GM21381 (cell line): ENCODE results near the gene TLR3.
A peak's percentile ranks its signal among the peaks of the same experiment; 100 is the strongest.
"Not testable (repeated sequence)": the region's sequence is repeated elsewhere in the genome, so short reads cannot be mapped to it uniquely, and the experiment has no call there.

Experiments
- ATAC-seq: cut with Tn5 transposase; IDR thresholded peaks from one replicate; pipeline ENCODE4 v1.9.1; 2021; ENCODE audit warnings: mild to moderate bottlenecking, moderate library complexity; ENCODE audit not compliant: unreplicated experiment

TLR3 gene

DNA sequence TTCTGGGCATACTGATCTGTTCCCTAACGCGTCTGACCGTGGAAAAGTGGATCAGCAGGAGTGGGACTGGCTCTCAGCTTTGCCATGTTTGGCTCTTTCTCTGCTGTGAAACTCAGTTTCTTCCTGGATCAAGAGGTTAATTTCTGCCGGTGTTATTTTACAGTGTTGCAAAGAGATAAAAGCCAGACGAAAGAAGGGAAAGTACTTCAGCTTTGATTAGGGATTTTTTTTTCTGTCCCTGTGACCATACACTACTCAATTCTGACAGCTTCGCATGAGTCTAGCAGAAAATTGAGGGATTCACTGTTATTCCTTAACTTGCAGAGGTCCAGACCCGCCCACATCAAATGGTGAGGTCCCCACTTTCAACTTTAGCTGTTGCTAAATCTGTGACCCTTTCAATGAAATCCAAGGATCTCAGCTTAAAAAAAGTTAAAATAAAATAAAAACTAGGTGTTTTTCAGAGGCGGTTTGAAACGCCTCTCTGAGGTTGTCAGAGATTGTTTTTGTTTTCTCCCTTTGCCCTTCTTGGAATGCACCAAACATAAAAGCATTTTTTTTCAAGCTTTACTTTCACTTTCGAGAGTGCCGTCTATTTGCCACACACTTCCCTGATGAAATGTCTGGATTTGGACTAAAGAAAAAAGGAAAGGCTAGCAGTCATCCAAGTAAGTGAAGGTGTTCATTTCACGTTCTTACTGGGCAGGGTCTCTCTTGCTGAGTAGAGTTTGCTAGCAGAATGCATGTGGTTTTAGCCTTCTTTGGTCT, at the start of gene TLR3:
Gene TLR3, plus strand, starts transcription at position 576 of the 768 bp plus-strand sequence. CDS start 7,464 bp downstream, outside the sequence.
- ATAC-seq = no peak

DNA sequence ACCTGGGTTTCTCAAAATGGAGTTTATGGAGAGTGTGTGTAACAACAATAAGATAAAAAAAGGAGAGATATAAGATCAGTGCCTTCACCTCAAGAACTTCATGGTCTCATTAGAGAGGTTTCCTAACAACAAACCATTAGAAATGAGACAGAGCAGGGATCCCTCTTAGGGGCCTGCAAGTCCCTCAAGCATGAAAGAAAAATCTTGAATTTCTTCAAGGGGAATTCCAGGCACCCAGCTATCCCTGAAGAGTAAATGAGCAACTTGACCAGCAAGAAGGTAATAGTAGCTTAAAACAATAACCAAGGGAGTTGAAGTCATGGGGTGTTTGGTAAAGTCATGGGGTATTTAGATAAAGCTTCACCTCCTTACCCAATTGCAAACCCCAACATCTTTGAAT, 49.7 kb upstream of the TLR3 start:
- ATAC-seq = no peak

DNA sequence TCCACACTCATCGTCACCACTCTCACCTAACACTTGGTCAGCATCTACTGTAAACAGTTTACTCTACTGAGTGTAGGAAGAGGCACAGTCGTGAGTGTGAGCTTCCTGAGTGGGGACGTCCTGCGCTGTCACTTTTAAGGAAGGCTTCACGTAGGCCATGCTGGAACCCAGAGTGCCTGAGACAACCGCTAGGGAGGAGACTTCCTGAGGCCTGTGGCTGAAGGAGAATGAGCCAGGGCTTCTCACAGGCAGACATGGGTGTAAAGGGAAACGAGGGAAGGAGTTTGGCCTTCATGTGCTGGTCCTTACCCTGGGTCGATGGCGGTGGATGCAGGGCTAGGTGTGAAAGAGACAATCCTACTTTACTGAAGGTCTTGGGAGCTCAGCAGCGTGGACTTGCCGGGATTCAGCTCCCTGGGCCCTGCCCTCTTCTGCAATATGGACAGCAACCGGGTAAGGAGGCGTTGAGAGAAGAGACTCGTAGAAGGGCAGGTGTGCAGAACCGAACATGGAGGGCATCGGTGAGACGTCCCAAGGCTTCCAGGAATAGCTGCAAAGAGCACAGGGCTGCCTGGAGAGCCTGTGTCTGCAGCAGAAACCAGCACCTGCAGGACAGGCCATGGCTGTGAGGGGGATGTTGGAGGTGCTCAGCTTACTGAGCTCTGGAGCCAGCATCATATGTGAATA, 48.7 kb upstream of the TLR3 start:
- ATAC-seq = no peak

DNA sequence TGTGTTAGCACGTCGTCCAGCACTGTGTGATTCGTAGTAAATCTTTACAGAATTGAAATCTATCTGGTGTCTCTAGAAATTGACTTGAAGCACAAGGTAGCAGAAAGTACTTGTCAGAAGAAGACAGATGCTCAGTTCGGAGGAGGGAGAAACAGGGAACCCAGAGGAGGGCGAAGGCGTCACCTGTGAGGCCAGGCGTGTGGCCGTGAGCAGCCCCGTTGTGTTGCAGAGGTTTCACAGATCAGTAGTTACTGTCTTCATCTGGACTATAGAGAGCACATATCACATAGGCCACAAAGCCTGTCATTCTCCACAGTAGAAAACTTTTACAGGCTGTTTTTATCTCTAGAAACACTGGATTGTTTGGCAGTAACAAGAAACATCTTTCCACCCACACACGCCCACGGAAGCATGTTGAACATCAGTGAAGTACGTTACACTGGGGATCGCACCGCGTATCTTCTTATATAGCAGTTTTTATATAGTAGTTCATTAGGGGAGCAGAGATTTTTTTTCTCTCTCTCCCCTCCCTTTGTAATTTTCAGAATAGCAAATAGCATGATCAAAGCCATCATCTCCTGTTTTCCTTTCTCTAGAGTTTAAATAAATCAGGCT, 48.1 kb upstream of the TLR3 start:
- no peak for ATAC-seq

DNA sequence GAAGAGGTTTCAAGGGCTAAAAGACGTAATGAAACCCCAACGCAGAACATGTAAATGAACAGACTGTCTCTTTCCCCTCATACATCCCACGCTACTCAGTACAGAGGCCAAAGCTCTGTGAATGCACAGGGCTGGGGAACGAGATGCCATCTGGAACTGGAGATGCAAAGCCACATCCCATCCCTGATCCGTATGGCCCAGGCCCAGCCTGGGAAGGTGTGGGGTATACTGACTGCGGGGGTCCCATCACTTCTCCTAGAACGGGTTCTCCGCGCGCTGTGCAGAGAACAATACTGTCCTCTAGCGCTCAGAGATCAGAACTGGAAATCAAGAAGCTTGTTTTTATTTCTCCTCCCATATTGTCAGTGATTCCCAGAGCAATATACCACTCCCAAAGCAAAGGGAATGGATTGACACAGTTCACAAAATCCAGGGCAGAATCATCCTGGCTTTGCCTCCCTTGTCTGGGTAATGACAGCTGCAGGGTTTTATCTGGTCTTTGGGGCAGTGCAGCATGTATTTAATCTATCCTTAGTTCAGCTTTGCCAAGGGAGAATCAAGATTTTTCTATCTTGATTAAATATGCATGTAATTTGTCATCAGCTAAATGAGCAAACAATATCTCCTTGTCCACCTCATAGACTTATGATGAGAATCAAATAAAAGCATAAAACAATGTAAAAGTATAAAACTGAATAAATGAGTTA, 47.3 kb upstream of the TLR3 start:
- ATAC-seq = no peak

DNA sequence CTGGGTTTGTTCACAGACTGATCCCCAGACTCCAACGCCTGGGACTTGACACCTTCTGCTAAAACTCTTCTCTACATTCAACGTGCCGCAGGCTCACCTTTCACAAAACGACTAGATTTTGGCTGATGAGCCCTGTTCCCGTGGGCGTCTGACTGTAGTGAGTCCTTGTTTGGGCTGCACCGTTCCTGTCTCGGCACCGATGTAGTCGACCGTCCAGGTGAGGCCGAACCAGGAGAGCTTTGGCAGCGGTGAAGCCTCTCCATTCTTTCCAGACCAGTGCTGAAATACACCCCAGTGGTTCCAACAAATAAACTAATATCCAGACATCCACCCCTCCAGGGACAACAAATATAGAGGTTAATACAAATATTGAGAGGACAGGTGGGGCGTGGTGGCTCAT, 45.0 kb upstream of the TLR3 start:
- ATAC-seq = no peak

DNA sequence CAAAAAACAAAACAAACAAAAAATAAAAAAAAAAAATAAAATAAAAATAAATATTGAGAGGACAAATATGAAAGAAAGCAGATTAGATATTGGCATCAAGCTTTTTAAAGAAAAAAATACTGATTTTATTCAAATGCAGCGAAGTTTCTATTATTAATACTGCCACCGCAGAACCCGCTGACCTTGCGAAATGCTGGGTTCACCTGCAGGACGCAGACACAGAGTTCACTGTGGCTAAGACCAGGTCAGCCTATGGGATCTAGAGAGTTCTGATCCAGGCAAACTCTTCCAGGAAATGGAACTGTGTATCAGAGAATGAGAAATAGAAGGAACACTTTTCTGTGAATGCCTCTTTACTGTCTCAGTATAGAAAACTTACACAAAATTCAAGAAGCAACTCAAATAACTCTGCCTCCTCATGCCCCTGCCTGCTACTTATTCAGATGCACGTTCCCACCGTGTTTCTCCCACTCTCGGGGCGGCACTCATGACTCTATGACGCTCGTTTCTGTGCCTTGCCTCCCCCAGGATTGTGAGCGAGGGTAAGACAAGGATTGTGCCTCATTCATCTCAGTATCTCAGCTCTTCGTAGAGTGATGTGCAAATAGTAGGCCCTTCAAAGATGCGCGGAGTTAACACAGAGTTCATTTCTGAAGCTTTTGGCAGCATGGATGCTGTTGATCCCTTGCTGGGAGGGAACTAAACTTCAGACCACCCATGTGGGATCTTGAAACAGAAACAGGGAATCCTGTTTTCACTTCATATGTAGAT, 44.1 kb upstream of the TLR3 start:
- no peak for ATAC-seq

DNA sequence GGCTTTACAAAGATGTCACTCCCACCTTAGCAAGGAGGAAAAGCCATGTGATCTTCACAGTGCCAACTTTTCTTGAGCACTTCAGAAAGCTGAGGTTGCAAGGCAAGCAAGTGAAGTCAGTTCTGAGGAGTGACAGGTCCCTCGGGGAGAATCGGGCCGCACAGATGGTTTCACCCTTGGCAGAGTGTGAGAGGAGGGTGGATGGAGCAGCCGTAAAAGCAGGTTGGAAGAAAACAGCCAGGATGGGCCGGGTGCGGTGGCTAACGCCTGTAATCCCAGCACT, 43.6 kb upstream of the TLR3 start:
- no peak for ATAC-seq

DNA sequence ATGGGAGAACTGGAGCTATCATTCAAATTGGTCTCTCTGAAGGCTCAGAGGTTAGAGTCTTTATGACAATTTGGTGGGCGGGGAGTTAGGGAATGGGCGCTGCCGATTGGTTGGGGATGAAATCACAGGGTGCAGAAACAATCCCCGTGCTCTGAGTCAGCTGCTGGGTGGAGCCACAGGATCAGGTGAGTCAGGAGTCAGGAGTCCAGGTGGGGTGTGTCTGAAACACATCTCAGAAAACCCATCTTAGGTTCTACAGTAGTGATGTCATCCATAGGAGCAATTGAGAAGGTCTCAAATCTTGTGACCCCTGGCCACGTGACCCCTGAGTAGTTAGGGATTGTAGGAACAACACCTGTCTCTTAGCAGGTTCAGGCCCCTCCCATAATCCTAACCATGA, 41.6 kb upstream of the TLR3 start:
- no peak for ATAC-seq

DNA sequence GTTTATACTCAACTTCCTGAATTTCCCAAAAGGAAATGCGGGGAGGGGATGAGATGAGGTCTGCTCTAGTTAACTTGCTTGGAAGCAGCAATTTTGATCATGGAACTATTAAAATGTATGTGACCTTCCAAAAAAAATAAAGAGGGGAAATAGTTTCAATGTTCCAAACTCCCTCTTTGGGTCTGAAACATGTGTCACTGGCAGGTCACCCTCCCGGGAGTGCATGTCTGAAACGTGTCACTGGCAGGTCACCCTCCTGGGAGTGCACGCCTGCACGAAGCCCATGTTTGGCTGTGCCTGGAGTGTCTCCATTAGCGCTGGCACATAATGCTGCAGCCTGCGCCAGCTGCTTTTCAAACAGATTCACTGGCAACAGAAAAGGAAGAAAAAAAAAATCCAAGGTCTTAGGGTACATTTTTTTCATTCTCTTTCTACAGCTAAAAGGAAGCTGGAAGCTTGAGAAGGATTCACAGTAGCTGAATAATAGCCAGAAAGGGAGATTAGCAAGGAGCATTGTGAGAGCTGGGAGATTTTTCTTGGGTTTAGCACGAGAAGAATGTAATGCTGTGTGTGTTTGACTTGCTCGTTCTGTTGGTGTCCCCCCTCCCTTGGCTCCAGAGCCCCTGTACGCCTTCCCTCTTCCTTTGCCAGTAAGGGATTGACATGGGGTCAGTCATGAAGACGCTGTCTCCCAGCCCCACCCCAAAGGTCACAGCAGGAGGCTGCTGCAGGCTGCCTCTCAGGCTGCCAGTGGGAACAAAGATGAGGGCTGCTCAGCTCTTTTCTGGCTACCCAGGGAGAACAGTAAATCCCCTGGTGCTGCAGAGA, 39.2 kb upstream of the TLR3 start:
- ATAC-seq = no peak

DNA sequence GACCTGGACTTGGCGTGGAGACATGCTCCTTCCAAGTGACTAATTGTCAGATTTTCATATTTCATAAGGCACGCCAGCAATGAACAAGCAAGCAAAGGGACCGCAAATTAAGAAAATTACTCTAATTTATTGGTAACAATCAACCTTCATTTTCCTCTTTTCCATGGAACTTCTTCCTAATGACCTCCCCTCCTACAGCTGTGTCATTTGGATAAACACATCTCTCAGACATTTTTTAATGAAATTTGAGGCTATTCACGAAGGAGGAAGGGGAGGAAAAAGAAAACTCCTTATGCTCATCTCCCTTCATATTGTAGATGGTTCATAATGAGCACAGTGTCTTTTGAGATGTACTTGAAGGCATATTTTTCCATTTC, 38.6 kb upstream of the TLR3 start:
- no peak for ATAC-seq

DNA sequence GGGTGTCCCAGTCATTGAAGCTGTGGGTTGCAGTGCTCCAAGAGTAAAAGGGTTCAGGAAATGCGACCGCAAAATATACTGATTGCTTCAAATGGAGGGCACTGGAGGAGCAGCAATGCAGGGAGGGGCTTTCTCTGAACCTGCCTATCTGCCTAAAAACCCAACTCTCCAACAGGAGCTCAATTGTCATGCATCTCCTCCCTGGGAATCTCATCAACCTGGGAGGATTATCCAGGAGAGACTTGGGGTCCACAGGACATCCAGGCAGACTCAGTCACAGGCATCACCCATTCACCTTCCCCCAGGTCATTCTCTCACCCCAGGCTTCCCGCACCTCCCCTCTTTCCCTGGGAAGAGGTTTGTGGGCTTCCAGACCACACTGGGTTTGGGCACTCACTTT, 38.2 kb upstream of the TLR3 start:
- ATAC-seq = no peak

DNA sequence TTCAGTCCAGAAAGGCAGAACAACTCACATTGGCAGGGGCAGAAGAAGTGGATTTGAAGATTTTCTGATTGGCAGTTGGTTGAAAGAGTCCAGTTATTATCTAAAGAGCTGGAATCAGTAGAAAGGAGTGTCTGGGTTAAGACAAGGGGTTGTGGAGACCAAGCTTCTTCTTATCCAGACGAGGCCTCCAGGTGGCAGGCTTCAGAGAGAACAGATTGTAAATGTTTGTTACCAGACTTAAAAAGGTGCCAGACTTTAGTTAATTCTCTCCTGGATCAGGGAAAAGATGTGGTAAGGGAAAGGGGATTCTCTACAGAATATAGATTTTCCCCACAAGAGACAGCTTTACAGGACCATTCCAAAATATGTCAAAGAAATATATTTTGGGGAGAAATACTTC, 36.7 kb upstream of the TLR3 start:
- no peak for ATAC-seq

DNA sequence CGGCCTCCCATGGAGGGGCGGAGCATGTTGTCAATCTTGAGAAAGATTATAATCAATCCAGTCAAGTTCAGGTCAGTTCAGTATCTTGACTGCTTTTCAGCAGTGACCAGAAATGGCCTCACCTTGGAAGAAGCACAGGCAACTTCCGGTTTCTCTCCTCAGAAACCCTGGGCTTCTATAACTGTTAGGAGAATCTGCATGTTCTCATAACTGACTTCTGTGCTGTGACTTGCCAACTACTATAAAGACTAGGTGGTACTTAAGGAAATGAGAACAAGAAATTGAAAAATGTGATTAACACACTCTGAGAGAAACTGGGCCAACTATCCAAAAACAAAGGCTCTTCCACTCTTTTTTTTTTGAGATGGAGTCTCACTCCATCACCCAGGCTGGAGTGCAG, 35.9 kb upstream of the TLR3 start:
- no peak for ATAC-seq

DNA sequence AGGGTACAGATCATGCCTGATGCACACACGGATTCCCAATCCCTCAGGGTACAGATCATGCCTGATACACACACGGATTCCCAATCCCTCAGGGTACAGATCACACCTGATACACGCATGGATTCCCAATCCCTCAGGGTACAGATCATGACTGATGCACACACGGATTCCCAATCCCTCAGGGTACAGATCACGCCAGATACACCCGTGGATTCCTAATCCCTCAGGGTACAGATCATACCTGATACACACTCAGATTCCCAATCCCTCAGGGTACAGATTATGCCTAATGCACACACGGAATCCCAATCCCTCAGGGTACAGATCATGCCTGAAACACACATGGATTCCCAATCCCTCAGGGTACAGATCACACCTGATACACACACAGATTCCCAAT, 34.3 kb upstream of the TLR3 start:
- ATAC-seq = not testable (repeated sequence)

DNA sequence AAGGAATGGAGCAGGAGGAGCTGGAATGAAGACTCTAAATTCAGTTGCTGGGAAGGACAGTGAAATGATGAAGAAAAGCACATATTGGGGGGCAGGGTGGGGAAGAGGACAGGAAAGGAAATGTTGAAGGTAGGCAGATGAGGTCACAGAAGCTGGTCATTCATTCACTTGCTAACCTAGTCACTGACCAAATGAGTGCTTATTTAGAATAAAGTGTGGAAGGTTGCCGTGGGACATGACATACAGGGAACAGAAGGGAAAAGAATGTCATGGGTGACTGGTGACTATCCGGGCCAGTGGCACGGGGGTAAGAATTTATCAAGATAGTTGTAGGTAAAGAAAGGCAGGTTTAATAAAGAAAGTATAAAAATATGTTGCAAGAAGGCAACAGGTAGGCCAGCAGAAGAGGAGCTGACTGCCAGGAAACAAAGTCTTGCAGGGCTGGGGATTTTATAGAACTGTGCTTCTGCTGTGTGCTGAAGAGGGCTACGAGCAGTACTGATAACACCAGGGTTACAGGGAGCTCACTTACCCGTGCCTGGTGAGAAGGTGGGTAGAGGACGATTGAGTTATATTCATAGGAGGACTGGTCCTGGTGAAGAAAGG, 31.9 kb upstream of the TLR3 start:
- no peak for ATAC-seq

DNA sequence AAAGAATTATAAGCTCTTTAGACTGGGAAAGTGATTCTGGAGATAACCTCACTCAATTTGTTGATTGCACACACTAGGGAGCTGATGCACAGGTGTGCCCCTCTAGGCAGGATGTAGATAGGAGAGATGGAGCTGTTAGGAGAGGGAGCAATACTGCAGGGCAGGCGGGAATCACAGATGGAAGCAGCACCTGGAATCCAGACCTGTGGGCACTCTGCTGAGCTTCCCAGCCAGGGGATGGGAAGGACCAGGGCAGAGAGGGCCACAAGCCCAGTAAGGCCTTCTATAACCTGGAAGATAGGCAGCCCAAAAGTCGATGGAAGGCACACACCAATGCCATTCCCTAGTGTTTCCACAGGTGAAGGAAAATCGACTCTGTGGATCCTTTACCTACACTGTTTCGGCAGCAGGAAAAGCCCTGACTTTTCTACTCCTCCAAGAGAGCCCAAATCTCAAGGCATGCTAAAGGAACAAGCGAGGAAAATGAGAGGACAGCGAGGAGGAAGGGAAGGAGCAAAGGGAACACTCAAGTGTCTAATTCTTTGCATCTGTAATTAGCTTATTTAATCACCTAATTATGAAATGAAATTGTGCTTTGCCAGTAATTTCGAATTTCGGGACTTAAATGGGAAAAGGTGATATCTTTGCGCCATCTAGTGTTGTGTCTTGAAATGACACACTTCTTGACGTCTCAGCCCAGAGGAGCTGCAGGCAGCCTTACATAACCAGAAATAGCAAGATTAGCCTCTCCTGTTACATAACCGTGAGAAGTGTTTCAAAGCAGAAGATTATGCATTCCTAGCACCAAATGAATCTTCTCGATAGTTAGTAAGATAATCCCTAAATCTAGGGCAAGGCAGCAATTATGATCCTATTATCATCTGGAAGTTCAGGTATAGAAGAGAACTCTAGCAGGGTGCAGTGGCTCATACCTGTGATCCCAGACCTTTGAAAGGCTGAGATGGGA, 31.0 kb upstream of the TLR3 start:
- peak; percentile 66 for ATAC-seq

DNA sequence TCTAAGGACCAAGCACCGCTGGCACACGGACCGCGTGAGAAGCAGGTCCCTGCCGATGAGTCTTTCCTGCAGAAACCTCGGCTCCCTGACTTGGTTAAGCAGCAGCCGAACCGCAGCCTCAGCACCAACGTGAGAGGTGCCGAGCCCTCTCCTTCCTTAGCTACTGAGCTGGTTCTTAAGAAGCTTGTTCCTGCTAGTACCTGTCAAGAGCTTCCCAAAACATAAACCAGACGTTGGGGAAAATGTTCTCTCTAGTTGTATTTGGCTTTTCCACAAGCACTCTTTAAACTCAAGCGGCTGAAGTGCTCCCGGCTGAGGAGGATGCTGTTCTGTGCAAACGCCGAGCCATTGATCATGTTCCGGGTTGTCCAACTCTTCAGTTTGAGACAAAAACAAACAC, 29.3 kb upstream of the TLR3 start:
- ATAC-seq = no peak

DNA sequence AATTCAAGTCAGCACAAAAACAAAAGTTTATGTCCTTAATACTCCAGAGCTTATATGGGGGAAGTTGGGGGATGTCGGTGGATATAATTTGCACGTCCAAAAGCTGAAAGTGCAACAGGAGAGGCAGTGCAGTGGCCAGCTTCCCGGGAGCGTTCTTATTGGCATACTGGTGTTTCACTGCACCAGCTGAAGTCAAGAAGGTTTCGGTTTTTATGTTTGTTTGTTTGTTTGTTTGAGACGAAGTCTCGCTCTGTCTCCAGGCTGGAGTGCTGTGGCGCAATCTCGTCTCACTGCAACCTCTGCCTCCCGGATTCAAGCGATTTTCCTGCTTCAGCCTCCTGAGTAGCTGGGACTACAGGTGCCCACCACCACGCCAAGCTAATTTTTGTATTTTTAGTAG, 28.6 kb upstream of the TLR3 start:
- ATAC-seq = no peak
